A549 (cell line): ENCODE data around the gene EHD2.
"Not testable (repeated sequence)": the region's sequence is repeated elsewhere in the genome, so short reads cannot be mapped to it uniquely, and the experiment has no call there.

Experiments
- CTCF ChIP-seq: fragments of >200 bp; sonication (Bioruptor Twin); formaldehyde crosslinking; IDR thresholded peaks from 3 replicates; pipeline ENCODE4 v1.5.1; 2016
- ESRRA ChIP-seq: fragments of 150-350 bp; IDR thresholded peaks from 2 replicates; pipeline ENCODE4 v1.6.1; 2014; ENCODE audit warnings: mild to moderate bottlenecking, low read length, borderline replicate concordance
- POLR2A ChIP-seq: IDR thresholded peaks from 2 replicates; pipeline ENCODE4 v1.6.1; 2012; ENCODE audit warnings: mild to moderate bottlenecking, low read length
- USF2 ChIP-seq: fragments of 450-650 bp; IDR thresholded peaks from 2 replicates; pipeline ENCODE4 v1.6.1; 2014; ENCODE audit warnings: antibody characterized with exemption

- TF ChIP-seq CTCF, USF2, POLR2A, ESRRA: not testable (repeated sequence)
These were observed 76.6 kb downstream of the EHD2 start for GRCh38 chr19:47789811-47790210.
